CD4-positive, alpha-beta T cell treated with Interleukin-15 for 4 hours (primary cell): ENCODE data around the gene KBTBD7.
"Not testable (repeated sequence)": the region's sequence is repeated elsewhere in the genome, so short reads cannot be mapped to it uniquely, and the experiment has no call there.

Source experiments
- DNase-seq: peaks from one replicate; pipeline ENCODE4 v3.0.0-alpha.2; 2020; ENCODE audit warnings: low spot score

The KBTBD7 gene

GRCh38 chr13:41199079-41199478 lies 4.7 kb upstream of the KBTBD7 start:
- no peak for DNase-seq

GRCh38 chr13:41196620-41197019 lies 2.3 kb upstream of the KBTBD7 start:
- DNase-seq, result no peak

- no peak for DNase-seq
Measured at GRCh38 chr13:41196011-41196410, 1.6 kb upstream of the KBTBD7 start.

GRCh38 chr13:41193469-41193868 lies 900 bp downstream of the KBTBD7 start:
- DNase-seq, result no peak

- DNase-seq, result no peak
Measured at GRCh38 chr13:41188584-41188983, 5.8 kb downstream of the KBTBD7 start.

- no peak for DNase-seq
Measured at GRCh38 chr13:41186481-41186880, 7.9 kb downstream of the KBTBD7 start.

- no peak for DNase-seq
Measured at GRCh38 chr13:41182231-41182630, 12.1 kb downstream of the KBTBD7 start.

GRCh38 chr13:41179593-41180250 lies 14.6 kb downstream of the KBTBD7 start:
- DNase-seq, result no peak

GRCh38 chr13:41178040-41178439 lies 16.3 kb downstream of the KBTBD7 start:
- DNase-seq, result no peak

- DNase-seq, result no peak
Measured at GRCh38 chr13:41177616-41178015, 16.8 kb downstream of the KBTBD7 start.

GRCh38 chr13:41175576-41175975 lies 18.8 kb downstream of the KBTBD7 start:
- DNase-seq, result not testable (repeated sequence)

- no peak for DNase-seq
Measured at GRCh38 chr13:41162151-41162550, 32.2 kb downstream of the KBTBD7 start.

- DNase-seq, result no peak
Measured at GRCh38 chr13:41159174-41159573, 35.2 kb downstream of the KBTBD7 start.

GRCh38 chr13:41157048-41157717 lies 37.2 kb downstream of the KBTBD7 start:
- no peak for DNase-seq

GRCh38 chr13:41156620-41157019 lies 37.7 kb downstream of the KBTBD7 start:
- no peak for DNase-seq

- DNase-seq, result no peak
Measured at GRCh38 chr13:41154042-41154441, 40.3 kb downstream of the KBTBD7 start.

GRCh38 chr13:41152005-41152404 lies 42.4 kb downstream of the KBTBD7 start:
- DNase-seq, result no peak

GRCh38 chr13:41150058-41150457 lies 44.3 kb downstream of the KBTBD7 start:
- no peak for DNase-seq

GRCh38 chr13:41148419-41149283 lies 45.7 kb downstream of the KBTBD7 start:
- DNase-seq, result no peak

- no peak for DNase-seq
Measured at GRCh38 chr13:41145136-41145908, 49.0 kb downstream of the KBTBD7 start.

GRCh38 chr13:41144576-41144975 lies 49.8 kb downstream of the KBTBD7 start:
- DNase-seq, result no peak
